ENCODE results near the gene PPM1E. TPM values are rescaled to one million over a fixed set of nuclear protein-coding genes. Genes with fewer than 3 reads are reported as not detected.

PPM1E gene
- total RNA-seq, 1 experiment from 2014 or later = 3.5 TPM

DNA sequence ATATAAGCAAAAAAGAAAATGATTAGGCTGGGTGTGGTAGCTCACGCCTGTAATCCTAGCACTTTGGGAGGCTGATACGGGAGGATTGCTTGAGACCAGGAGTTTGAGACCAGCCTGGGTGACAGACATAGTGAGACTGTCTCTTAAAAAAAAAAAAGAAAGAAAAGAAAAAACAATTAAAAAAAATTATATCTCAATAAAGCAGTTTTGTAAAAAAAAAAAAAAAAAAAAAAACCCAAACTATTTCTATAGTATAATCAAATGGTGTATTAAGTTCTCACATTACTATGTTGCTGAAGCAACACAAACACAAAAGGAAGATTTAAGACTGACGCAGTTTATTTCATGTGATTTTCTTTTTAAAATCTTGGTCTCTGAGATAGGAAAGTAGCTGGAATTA is 210.6 kb downstream of the PPM1E start:
- no peak for DNase-seq (ENCODE audit: low read depth, low spot score)
- in situ Hi-C loops (cut with HindIII; ENCODE audit: low pct_unique_long_range_greater_than_20kb, low sequenced_read_pairs) = no loop called here

GRCh38 chr17:58968426-58969061 is 212.9 kb downstream of the PPM1E start:
- peak; percentile 33 for DNase-seq (ENCODE audit: low read depth, low spot score)
- in situ Hi-C loops (cut with HindIII; ENCODE audit: low pct_unique_long_range_greater_than_20kb, low sequenced_read_pairs) = no loop called here

GRCh38 chr17:58969156-58969555 is 213.5 kb downstream of the PPM1E start:
- in situ Hi-C loops (cut with HindIII; ENCODE audit: low pct_unique_long_range_greater_than_20kb, low sequenced_read_pairs) = no loop called here
- DNase-seq (ENCODE audit: low read depth, low spot score) = no peak

GRCh38 chr17:58969612-58970011 is 214.0 kb downstream of the PPM1E start:
- DNase-seq (ENCODE audit: low read depth, low spot score) = no peak
- in situ Hi-C loops (cut with HindIII; ENCODE audit: low pct_unique_long_range_greater_than_20kb, low sequenced_read_pairs) = no loop called here

DNA sequence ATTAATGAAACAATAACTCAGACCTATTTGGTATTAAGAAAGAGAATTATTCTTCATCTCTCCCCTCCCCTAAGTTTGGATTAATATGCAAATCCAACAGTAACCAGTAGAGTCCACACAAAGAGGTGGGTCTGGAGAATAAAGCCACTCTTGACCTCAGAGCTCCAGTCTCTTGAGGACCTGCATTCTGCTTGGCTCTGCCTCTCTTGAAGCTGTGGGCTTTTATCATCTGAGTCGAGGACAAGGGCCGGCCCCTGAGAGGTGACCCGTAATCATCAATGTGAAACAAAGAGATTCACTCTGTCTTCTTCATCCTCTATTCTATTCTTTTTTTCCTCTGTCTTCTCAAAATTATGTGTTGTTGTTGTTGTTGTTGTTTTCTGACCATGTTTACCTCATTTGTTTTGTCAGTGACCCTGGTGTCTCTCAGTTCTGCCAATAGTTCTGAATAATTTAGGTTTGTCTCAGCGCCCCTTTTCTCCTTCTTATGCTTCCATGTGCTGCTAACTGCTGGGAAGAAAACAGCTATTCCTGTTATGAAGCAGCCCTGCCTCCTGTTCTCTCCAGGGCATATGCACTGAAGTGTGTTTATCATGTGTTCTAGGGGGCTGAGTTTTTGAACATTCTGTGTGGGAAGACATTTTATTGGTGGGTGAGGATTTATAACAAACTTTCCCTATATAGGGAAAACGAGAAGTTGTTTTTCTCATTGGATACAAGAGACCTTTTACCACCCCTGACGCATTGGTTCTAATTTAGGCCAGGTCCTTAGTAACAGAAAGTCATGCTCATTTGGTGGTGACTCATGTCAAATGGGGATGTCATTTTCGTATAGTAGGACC is 215.2 kb downstream of the PPM1E start:
- in situ Hi-C loops (cut with HindIII; ENCODE audit: low pct_unique_long_range_greater_than_20kb, low sequenced_read_pairs) = no loop called here
- peak; percentile 71 for DNase-seq (ENCODE audit: low read depth, low spot score)

DNA sequence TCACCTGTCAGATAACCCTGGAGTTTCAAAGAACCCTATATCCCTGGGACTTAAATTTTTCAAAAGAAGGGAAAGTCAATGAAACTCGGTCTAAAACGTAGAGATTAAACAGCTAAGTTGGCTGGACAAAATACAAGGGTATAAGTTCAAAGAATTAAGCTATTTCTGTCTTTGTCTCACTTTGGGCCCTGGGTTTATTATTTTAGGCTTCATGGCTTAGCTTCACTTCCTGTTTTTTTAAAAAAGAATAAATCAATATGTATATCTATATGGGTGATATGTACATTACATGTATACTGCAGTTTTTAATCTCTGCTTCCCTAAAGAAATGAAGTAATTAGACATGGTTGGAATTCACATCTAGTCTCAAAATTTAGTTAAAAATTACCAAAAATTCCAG is 218.7 kb downstream of the PPM1E start:
- in situ Hi-C loops (cut with HindIII; ENCODE audit: low pct_unique_long_range_greater_than_20kb, low sequenced_read_pairs) = no loop called here
- no peak for DNase-seq (ENCODE audit: low read depth, low spot score)

DNA sequence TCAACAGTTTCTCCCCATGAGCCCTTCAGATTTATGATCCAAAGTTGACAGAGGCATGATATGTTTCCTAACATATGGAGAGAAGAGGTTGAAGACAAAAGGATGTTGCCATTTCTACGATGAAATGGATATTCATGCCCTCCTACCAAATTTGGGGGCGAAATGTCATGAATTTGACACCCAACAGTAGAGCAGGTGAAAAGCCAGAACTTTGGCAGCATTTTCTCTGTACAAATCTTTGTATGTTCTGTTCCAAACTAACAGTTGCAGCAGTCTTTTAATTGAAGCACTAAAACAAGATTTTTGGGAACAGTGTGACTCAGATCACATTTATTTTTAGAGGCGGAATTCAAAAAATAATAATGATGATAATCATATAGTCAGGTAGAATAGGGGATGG is 220.9 kb downstream of the PPM1E start:
- in situ Hi-C loops (cut with HindIII; ENCODE audit: low pct_unique_long_range_greater_than_20kb, low sequenced_read_pairs) = no loop called here
- no peak for DNase-seq (ENCODE audit: low read depth, low spot score)

DNA sequence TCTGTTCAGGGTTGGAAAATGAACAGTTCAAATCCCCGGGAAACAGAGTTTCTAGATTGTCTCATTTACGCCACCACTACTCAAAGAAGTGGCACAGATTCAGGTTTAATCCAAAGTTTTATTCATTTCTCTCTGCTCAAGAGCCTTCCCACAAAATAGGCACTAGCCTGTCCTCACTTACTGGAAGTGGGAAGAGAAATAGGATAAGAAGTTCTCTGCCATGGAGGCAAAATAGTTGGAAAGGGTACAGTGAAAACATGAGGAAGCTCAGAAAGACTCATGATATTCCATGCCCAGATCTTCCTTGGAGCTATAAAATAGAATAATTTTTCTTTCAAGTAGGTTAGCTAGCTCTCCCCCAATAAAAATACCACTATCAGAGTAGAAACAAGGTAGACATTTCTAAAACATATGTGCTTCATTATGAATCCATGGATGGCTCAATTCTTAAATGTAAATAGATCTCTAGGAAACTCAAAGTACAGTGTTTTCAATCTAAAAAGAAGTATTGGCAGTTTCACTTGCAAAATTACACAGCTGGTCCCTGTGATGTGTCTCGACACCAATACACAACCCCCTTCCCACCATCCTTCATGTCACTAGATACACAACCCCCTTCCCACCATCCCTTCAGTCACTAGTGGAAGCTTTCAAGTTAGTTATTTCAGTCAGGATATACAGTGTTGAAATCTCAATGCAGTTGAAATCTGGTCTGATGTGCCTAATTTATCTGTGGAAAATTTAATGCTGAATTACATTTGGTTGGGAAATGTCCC is 225.2 kb downstream of the PPM1E start:
- in situ Hi-C loops (cut with HindIII; ENCODE audit: low pct_unique_long_range_greater_than_20kb, low sequenced_read_pairs) = no loop called here
- no peak for DNase-seq (ENCODE audit: low read depth, low spot score)

- DNase-seq (ENCODE audit: low read depth, low spot score) = no peak
- in situ Hi-C loops (cut with HindIII; ENCODE audit: low pct_unique_long_range_greater_than_20kb, low sequenced_read_pairs) = no loop called here
Observed at GRCh38 chr17:58982626-58983025, 227.0 kb downstream of the PPM1E start.

- DNase-seq (ENCODE audit: low read depth, low spot score) = no peak
- in situ Hi-C loops (cut with HindIII; ENCODE audit: low pct_unique_long_range_greater_than_20kb, low sequenced_read_pairs) = no loop called here
Observed at GRCh38 chr17:58985367-58985766, 229.7 kb downstream of the PPM1E start.

DNA sequence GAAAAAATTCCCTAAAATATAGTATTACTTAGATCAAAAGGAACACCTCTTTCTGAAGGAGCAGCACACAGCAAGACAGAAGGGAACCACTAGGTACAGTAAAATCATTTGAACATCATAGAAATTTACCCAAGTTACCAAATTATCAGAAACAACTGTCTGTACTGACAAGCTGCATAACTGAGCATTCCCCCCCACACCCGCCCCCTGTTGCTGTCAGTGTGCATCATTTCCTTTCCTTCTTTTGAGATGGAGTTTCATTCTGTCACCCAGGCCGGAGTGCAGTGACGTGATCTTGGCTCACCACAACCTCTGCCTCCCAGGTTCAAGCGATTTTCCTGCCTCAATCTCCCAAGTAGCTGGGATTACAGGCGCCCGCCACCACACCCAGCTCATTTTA is 230.3 kb downstream of the PPM1E start:
- in situ Hi-C loops (cut with HindIII; ENCODE audit: low pct_unique_long_range_greater_than_20kb, low sequenced_read_pairs) = no loop called here

DNA sequence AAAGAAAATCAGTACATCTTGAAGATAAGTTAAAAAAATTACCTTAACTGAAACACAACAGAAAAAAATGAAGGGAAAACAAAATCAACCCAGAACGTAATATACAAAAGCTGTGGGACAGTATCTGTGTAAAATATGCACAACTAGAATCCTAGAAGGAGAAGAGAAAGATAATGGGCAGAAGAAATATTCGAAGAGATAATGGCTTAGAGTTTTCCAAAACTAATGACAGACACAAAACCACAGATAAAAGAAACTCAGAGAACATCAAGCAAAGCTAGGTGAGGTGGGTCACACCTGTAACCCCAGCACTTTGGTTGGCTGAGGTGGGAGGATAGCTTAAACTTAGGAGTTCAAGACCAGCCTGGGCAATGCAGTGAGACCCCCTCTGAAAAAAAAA is 234.0 kb downstream of the PPM1E start:
- DNase-seq (ENCODE audit: low read depth, low spot score) = no peak

More for the DNA sequence above, 230.3 kb downstream of the PPM1E start:
- no peak for DNase-seq (ENCODE audit: low read depth, low spot score)

DNA sequence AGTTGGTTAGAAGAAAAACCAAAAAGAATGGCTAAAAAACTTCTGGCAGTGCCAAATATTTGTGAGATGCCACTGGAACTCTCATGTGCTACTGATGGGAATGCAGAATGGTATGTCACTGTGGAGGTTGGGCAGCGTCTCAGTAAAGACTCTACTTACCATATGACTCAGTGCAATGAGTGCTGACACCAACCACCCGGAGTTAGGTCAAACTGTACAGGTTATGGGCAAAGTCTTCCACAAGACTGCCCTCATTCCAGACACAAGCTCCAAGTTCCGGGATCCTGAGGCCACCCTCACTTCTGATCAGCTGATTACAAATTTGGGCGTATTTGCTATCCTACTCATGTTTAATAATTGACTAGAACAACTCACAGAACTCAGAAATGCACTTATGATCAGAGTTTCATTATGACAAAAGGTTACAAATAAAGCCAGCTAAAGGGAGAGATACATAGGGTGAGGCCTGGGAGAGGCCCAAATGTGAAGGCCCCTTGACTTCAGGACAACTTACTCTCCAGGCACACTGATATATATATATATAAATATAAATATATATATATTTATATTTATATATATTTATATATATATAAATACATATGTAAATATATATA is 236.2 kb downstream of the PPM1E start:
- in situ Hi-C loops (cut with HindIII; ENCODE audit: low pct_unique_long_range_greater_than_20kb, low sequenced_read_pairs) = no loop called here
- no peak for DNase-seq (ENCODE audit: low read depth, low spot score)

More for the DNA sequence above, 234.0 kb downstream of the PPM1E start:
- in situ Hi-C loops (cut with HindIII; ENCODE audit: low pct_unique_long_range_greater_than_20kb, low sequenced_read_pairs) = no loop called here

DNA sequence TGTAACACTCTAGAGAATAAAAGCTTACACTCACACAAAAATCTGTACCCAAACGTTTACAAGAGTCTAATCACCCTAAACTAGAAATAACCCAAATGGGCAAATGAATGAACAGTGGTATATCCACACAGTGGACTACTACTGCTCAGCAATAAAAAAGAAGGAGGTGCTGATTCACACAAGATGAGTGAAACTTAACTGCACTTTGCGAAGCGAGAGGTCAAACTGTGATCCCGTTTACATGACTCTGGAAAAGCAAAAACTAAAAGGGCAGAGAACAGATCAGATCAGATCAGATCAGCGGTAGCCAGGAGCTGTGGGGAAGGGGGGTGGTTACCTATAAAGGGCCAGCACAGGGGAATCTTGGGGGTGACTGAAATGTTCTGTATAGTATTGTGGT is 237.7 kb downstream of the PPM1E start:
- DNase-seq (ENCODE audit: low read depth, low spot score) = no peak
- in situ Hi-C loops (cut with HindIII; ENCODE audit: low pct_unique_long_range_greater_than_20kb, low sequenced_read_pairs) = no loop called here

DNA sequence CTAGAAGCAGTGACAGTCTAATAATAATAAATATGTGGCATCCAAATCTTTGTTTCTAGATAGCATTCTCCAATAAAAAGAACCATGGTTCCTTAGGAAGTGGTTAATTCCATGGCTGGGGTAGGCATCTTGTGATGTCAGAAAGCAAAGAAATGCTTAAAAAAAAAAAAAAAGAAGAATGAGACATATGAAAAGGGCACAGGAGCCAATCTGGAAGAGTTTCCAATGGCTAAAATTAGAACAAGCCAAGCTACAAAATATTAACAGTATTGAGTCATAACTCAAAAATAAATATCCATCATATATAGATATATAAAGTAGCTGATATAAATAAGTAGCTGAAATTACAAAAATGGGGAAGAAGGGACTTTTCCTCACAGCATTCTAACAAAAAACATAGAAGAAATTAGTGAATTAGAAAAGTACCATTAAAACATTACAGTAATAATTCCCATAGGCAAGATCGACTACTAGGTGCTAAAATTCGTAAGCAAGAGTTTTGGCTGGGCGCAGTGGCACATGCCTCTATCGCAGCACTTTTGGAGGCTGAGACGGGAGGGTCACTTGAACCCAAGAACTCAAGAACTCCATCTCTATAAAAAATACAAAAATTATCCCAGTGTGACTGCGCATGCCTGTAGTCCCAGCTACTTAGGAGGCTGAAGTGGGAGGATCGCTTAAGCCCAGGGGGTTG is 239.7 kb downstream of the PPM1E start:
- in situ Hi-C loops (cut with HindIII; ENCODE audit: low pct_unique_long_range_greater_than_20kb, low sequenced_read_pairs) = no loop called here
- no peak for DNase-seq (ENCODE audit: low read depth, low spot score)

GRCh38 chr17:58996968-58997367 is 241.3 kb downstream of the PPM1E start:
- DNase-seq (ENCODE audit: low read depth, low spot score) = no peak
- in situ Hi-C loops (cut with HindIII; ENCODE audit: low pct_unique_long_range_greater_than_20kb, low sequenced_read_pairs) = no loop called here

DNA sequence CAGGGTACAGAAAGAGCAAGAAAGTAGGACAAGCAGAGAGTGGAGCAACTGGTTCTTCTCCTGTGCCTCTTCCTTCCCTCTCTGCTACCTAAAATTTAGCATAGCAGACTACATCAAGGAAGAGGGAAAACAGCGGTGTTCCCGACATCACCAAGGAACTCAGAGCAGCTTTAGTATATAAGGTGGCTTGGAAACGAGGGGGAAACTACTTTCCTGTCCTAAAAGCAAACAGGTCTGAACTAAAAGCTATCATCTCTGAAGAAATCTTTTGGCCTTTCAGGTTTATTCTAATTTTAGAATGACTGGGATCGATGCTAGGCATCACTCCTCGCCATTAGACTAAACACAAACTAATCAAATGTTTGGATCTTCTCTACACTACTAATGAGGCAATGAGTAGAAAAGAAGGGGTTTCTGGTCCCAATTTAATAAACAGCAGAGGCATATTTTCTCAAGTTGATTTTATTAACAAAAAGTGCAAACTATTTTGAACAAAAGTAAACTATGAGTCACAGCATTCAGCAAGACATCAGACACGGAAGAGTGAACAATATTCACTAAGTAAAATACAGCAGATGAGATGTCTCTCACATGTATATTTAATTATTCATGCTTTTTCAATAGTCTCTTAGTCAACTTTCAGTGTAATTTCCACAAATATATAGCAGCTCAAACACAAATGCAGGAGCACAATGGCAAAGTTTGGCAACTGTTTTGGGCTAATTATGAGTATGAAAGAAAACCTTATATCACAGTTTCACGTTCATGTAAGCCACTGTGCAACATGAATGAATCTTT is 242.3 kb downstream of the PPM1E start:
- in situ Hi-C loops (cut with HindIII; ENCODE audit: low pct_unique_long_range_greater_than_20kb, low sequenced_read_pairs) = no loop called here
- no peak for DNase-seq (ENCODE audit: low read depth, low spot score)
